Activated naive CD8-positive, alpha-beta T cell treated with anti-CD3 and anti-CD28 coated beads, Interleukin-2, amount 50 U/mL, for 24 hours (primary cell): ENCODE measurements around the gene NFIB.

Source experiments
- ATAC-seq: fragments of 150-1000 bp; cut with Tn5 transposase; one replicate; pipeline ENCODE4 v1.10.0; 2021
- DNase-seq: peaks from one replicate; pipeline ENCODE4 v3.0.0; 2021
- H3K27ac Mint-ChIP-seq: one replicate; pipeline ENCODE4 v1.8.0; 2021; ENCODE audit warnings: mild to moderate bottlenecking, mixed read lengths
- H3K27me3 Mint-ChIP-seq: one replicate; pipeline ENCODE4 v1.8.0; 2021; ENCODE audit warnings: mixed read lengths
- H3K36me3 Mint-ChIP-seq: one replicate; pipeline ENCODE4 v1.8.0; 2021; ENCODE audit warnings: low read depth, mixed read lengths
- H3K4me1 Mint-ChIP-seq: one replicate; pipeline ENCODE4 v1.8.0; 2021; ENCODE audit warnings: mixed read lengths
- H3K4me3 Mint-ChIP-seq: one replicate; pipeline ENCODE4 v1.8.0; 2021; ENCODE audit warnings: mild to moderate bottlenecking, moderate library complexity, mixed read lengths
- H3K9me3 Mint-ChIP-seq: one replicate; pipeline ENCODE4 v1.8.0; 2021; ENCODE audit warnings: mixed read lengths

Gene NFIB

GRCh38 chr9:14248149-14248548, 65.8 kb downstream of the NFIB start:
- H3K4me1 Mint-ChIP-seq, result no peaks in the 10 kb centered on the region
- no peak overlapping the region for H3K4me3 Mint-ChIP-seq
- no peaks in the 10 kb centered on the region for H3K9me3 Mint-ChIP-seq
- H3K36me3 Mint-ChIP-seq, result no peaks in the 10 kb centered on the region
- DNase-seq (no peak), ATAC-seq (no peak)
- H3K27me3 Mint-ChIP-seq, result no peaks in the 10 kb centered on the region
- no peak overlapping the region for H3K27ac Mint-ChIP-seq

- Mint-ChIP-seq H3K27ac (no peak overlapping the region), H3K4me1 (no peaks in the 10 kb centered on the region), H3K9me3 (no peaks in the 10 kb centered on the region), H3K4me3 (no peak overlapping the region), H3K36me3 (no peaks in the 10 kb centered on the region), H3K27me3 (no peaks in the 10 kb centered on the region)
- no peak for DNase-seq
- no peak for ATAC-seq
Measured at GRCh38 chr9:14247577-14247976, 66.4 kb downstream of the NFIB start.

- no peak overlapping the region for H3K4me3 Mint-ChIP-seq
- no peaks in the 10 kb centered on the region for H3K27me3 Mint-ChIP-seq
- H3K4me1 Mint-ChIP-seq, result no peaks in the 10 kb centered on the region
- no peak overlapping the region for H3K27ac Mint-ChIP-seq
- H3K9me3 Mint-ChIP-seq, result no peaks in the 10 kb centered on the region
- no peak for ATAC-seq
- H3K36me3 Mint-ChIP-seq, result no peaks in the 10 kb centered on the region
- DNase-seq, result no peak
Measured at GRCh38 chr9:14246951-14247350, 67.0 kb downstream of the NFIB start.

- Mint-ChIP-seq H3K4me1 (no peaks in the 10 kb centered on the region), H3K36me3 (no peaks in the 10 kb centered on the region), H3K4me3 (no peak overlapping the region)
Measured at GRCh38 chr9:14245901-14246525, 67.9 kb downstream of the NFIB start.

GRCh38 chr9:14243514-14244042, 70.4 kb downstream of the NFIB start:
- no peaks in the 10 kb centered on the region for H3K9me3 Mint-ChIP-seq
- ATAC-seq (no peak), DNase-seq (no peak)
- H3K4me1 Mint-ChIP-seq, result no peaks in the 10 kb centered on the region
- no peak overlapping the region for H3K4me3 Mint-ChIP-seq
- no peaks in the 10 kb centered on the region for H3K27me3 Mint-ChIP-seq
- no peak overlapping the region for H3K27ac Mint-ChIP-seq
- H3K36me3 Mint-ChIP-seq, result no peaks in the 10 kb centered on the region

More at GRCh38 chr9:14245901-14246525, 67.9 kb downstream of the NFIB start:
- H3K27me3 Mint-ChIP-seq, result no peaks in the 10 kb centered on the region
- DNase-seq, result no peak
- H3K27ac Mint-ChIP-seq, result no peak overlapping the region
- ATAC-seq, result no peak
- no peaks in the 10 kb centered on the region for H3K9me3 Mint-ChIP-seq

- H3K27me3 Mint-ChIP-seq, result peaks cover 4% of the 10 kb centered on the region
- no peak overlapping the region for H3K4me3 Mint-ChIP-seq
- DNase-seq (no peak), ATAC-seq (no peak)
- H3K4me1 Mint-ChIP-seq, result peaks cover 1% of the 10 kb centered on the region
- no peak overlapping the region for H3K27ac Mint-ChIP-seq
- H3K9me3 Mint-ChIP-seq, result no peaks in the 10 kb centered on the region
- H3K36me3 Mint-ChIP-seq, result no peaks in the 10 kb centered on the region
Measured at GRCh38 chr9:14242150-14242805, 71.7 kb downstream of the NFIB start.

GRCh38 chr9:14240537-14240936, 73.4 kb downstream of the NFIB start:
- DNase-seq (no peak), ATAC-seq (no peak)
- H3K27me3 Mint-ChIP-seq, result peaks cover 4% of the 10 kb centered on the region
- H3K4me3 Mint-ChIP-seq, result no peak overlapping the region
- no peaks in the 10 kb centered on the region for H3K36me3 Mint-ChIP-seq
- H3K27ac Mint-ChIP-seq, result no peak overlapping the region
- H3K9me3 Mint-ChIP-seq, result no peaks in the 10 kb centered on the region
- peaks cover 1% of the 10 kb centered on the region for H3K4me1 Mint-ChIP-seq

GRCh38 chr9:14238518-14238917, 75.4 kb downstream of the NFIB start:
- no peak overlapping the region for H3K4me3 Mint-ChIP-seq
- ATAC-seq (no peak), DNase-seq (no peak)
- no peaks in the 10 kb centered on the region for H3K36me3 Mint-ChIP-seq
- peaks cover 1% of the 10 kb centered on the region for H3K4me1 Mint-ChIP-seq
- no peak overlapping the region for H3K27ac Mint-ChIP-seq
- no peaks in the 10 kb centered on the region for H3K9me3 Mint-ChIP-seq
- H3K27me3 Mint-ChIP-seq, result peaks cover 4% of the 10 kb centered on the region

- Mint-ChIP-seq H3K27ac (no peak overlapping the region), H3K36me3 (no peaks in the 10 kb centered on the region), H3K4me1 (peaks cover 1% of the 10 kb centered on the region), H3K9me3 (no peaks in the 10 kb centered on the region), H3K27me3 (peaks cover 4% of the 10 kb centered on the region), H3K4me3 (no peak overlapping the region)
- DNase-seq (no peak), ATAC-seq (no peak)
Measured at GRCh38 chr9:14238079-14238478, 75.9 kb downstream of the NFIB start.

GRCh38 chr9:14236591-14236990, 77.3 kb downstream of the NFIB start:
- Mint-ChIP-seq H3K4me3 (no peak overlapping the region), H3K36me3 (no peaks in the 10 kb centered on the region), H3K9me3 (no peaks in the 10 kb centered on the region), H3K4me1 (peaks cover 1% of the 10 kb centered on the region), H3K27ac (no peak overlapping the region), H3K27me3 (peaks cover 4% of the 10 kb centered on the region)
- ATAC-seq (no peak), DNase-seq (no peak)

GRCh38 chr9:14232111-14232510, 81.8 kb downstream of the NFIB start:
- Mint-ChIP-seq H3K27ac (no peak overlapping the region), H3K9me3 (no peaks in the 10 kb centered on the region), H3K4me1 (no peaks in the 10 kb centered on the region), H3K4me3 (no peak overlapping the region), H3K27me3 (no peaks in the 10 kb centered on the region), H3K36me3 (no peaks in the 10 kb centered on the region)
- no peak for DNase-seq
- no peak for ATAC-seq

- Mint-ChIP-seq H3K27ac (no peak overlapping the region), H3K27me3 (no peaks in the 10 kb centered on the region), H3K4me3 (no peak overlapping the region), H3K4me1 (no peaks in the 10 kb centered on the region), H3K36me3 (no peaks in the 10 kb centered on the region), H3K9me3 (no peaks in the 10 kb centered on the region)
- DNase-seq, result no peak
- no peak for ATAC-seq
Measured at GRCh38 chr9:14231196-14231990, 82.5 kb downstream of the NFIB start.

- ATAC-seq, result no peak
Measured at GRCh38 chr9:14228602-14229001, 85.3 kb downstream of the NFIB start.

GRCh38 chr9:14226855-14227532, 86.9 kb downstream of the NFIB start:
- Mint-ChIP-seq H3K9me3 (peaks cover 7% of the 10 kb centered on the region), H3K4me1 (no peaks in the 10 kb centered on the region), H3K4me3 (no peak overlapping the region), H3K27me3 (no peaks in the 10 kb centered on the region), H3K27ac (no peak overlapping the region), H3K36me3 (no peaks in the 10 kb centered on the region)
- ATAC-seq (no peak), DNase-seq (no peak)

More at GRCh38 chr9:14228602-14229001, 85.3 kb downstream of the NFIB start:
- H3K27ac Mint-ChIP-seq, result no peak overlapping the region
- H3K4me1 Mint-ChIP-seq, result no peaks in the 10 kb centered on the region
- DNase-seq, result no peak
- H3K4me3 Mint-ChIP-seq, result no peak overlapping the region
- no peaks in the 10 kb centered on the region for H3K27me3 Mint-ChIP-seq
- no peaks in the 10 kb centered on the region for H3K36me3 Mint-ChIP-seq
- H3K9me3 Mint-ChIP-seq, result peaks cover 6% of the 10 kb centered on the region
